NOMO-1 treated with dmso at 0.1 percent for 144 hours (cell line): Measurements from ENCODE around the gene TRIB2.

Experiments
- DNase-seq: peaks from one replicate; lab custom pipeline; 2025; ENCODE audit not compliant: unreplicated experiment; lab: John Stamatoyannopoulos, UW

Gene TRIB2

GRCh38 chr2:12697617-12698016, 19.1 kb upstream of the TRIB2 start:
- no peak for DNase-seq

DNA sequence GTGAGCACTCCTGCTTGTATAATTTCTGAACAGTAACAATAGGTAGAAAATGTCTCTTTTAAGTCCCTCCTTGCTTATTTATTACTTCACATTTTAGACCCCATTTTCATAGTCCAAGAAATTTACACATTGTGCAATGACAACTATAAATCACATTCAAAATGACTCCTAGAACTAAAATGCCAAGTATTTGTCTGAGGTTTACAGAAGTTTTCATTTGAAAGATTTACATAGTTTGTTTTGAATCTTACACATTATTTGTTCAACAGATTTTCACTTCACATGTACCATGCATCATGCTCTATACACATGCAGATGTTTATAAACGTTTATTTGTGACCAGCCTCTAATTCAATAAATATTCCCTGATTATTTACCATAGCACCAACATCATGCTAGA, 15.7 kb upstream of the TRIB2 start:
- no peak for DNase-seq

GRCh38 chr2:12701786-12702167, 15.0 kb upstream of the TRIB2 start:
- DNase-seq: no peak

DNA sequence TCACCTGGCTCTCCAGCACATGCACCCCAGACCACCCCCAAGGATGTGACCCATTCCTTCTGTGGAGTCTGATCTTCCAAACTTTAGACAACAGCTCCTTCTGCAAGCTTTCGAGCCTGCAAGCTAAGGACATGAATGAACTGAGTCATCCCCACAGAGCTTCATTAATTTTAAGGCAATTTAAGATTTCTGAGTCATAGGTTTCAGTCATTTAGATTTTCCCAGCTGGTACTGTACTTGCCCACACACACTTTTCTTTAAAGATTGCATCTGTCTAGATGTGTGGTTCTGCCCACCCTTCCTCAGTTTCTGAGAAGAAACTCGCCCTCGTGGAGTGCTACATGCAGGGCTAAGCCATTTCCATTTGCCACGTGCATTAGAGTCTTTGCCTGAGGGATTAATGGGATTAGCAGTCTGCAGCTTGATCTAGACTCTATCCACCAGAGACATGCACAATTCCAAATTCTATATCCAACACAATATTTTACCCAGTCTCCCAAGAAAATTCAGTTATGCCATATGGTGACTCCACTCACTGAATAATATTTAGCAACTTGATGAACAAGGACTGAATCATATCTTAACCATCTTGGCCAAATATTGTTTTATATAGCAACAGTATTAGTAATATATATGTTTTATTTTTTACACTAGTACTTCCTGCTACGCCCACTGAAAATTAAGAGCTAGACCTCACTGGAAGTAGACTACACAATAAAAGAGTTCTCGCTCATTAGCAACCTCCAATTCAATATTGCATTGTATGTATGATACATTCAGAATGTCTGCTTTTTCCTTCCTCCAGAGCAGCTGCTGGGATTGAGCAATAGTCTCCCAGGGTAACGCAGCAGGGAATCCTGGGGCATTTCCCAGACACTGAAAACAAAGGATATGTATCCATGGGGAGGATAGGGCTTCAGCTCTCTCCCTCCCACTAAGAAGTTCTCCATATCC, 14.3 kb upstream of the TRIB2 start:
- DNase-seq: no peak

DNA sequence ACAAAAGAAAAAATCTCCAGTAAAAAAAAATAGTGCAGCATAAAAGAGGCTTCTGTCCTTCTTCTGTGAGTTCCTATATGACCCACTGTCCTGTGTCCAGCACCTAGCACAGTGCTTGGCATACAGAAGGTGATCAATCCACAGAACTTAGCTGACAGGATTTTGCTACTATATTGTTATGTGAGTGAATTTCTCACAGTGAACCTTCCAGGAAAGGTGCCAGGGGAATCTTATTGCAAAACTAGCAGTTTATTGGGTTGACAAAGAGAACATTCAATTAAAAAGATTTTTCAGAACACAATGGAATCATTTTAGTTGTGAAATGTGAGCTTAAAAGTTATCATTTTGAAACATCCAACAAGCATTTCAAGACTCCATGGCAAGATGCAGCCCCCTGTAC, 12.4 kb upstream of the TRIB2 start:
- no peak for DNase-seq

DNA sequence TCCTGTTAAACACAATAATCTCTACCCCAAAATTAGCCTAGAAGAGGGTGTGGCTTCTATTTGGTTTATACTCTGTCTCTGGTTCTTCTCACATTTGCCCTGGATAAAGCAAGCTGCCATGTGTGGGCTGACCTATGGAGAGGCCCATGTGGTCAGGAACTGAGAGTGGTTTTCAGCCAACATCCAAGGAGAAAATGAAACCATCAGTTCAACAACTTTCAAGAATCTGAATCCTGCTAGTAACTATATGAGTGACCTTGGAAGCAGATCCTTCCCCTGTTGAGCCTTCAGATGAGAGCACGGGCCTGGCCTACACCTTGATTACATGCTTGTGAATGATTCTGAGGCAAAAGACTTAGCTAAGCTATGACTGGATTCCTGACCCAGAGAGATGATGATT, 11.5 kb upstream of the TRIB2 start:
- DNase-seq: no peak

GRCh38 chr2:12705742-12706141, 11.0 kb upstream of the TRIB2 start:
- DNase-seq: no peak

- DNase-seq: no peak
These were observed 8.1 kb upstream of the TRIB2 start for GRCh38 chr2:12708508-12709206.

DNA sequence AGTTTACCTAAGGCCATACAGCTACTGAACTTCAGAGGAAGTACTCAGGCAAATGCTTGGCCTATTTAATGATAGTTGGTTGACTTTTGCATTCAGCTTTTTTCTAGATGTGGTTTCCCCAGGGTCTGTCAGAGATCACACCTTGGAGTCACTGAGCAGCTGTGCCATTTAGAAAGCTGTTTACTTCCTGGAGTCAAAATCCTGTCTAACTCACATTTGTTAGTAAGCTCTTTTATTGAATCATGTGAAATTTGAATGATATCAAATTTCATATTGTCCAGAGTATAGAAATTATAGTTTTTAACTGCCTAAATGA, 7.6 kb upstream of the TRIB2 start:
- DNase-seq: no peak

DNA sequence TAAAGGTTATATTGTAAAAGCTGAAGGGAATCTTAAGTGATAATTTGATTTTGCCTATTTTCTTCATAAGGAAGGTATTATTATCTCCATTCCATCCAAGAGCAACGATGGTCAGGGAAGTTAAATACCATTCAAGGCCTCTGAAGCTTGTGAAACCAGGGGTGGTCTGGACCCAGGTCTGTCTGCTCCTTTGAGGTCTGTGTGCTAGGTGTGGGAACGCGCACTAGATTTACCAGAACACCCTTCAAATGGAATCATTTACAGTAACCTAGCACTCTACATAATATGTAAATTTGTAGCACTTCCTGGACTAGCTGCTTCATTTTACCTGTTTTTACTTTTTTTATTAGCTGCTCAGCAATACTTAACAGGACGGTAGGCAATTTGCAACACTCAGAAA, 6.4 kb upstream of the TRIB2 start:
- DNase-seq: no peak

DNA sequence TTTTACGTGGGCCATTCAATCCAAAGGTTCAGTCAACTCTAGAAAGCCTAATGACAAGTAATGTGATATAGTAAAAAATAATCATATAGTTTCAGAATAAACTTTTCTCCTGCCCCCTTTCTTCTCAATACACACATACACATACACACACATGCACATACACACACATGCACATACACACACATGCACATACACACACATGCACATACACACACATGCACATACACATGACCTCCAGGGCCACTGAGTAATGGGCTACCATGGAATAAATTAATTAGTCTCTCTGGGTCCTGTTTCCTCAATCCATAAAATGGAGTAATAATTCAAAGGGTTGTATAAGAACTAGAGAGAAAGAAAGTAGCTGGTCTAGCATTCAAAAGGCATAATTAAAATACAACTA, 5.4 kb upstream of the TRIB2 start:
- DNase-seq: no peak

- DNase-seq: no peak
These were observed 3.9 kb upstream of the TRIB2 start for GRCh38 chr2:12712881-12713280.

- DNase-seq: no peak
These were observed 2.1 kb upstream of the TRIB2 start for GRCh38 chr2:12714391-12715221.

DNA sequence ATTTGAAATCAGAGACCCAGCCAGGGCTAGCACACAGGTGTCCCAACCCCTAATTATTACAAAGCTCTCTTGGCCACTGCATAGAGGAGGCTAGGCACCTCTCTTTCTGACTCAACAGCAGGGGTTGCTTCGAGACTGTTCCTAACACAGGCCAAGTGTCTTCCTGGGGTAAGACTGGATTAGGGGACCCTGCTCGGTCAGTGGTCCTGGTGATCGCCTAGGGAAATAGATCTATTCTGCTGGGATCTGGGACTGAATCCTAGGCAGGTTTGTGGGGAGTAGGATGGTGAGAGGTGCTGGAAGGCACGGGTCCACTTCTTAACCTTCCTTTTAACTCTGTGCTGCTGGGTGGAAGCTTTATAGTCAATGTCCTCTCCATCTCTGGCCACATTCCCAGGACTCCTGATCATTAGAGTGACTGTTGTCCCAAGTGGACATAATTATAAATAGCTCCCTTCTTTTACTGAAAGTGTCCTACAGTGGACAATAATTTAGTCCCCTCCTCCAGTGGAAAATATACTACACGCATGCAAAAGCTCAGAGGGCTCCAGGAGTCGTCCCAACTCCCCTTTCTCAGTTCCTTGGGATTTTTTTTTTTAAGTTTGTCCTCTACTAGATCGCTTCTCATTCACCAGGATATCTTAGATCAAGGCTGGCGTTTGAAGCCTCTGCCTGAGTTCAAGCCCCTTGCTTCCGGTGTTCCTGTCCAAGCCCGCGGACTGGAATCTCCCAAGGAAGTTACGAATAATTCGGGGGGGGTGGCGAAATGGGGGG, 1.3 kb upstream of the TRIB2 start:
- no peak for DNase-seq

DNA sequence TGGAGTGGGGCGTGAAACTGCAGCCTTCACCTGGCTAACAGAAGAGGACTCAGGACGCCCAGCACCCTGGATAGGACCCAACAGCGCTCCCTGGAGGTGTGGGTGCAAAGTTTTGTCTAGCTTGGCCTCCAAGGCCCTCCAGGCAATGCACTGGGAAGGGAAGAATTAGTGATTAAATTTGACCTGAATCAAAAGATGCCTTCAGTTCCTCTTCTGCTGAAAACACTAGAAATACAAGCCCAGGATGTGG, 779 bp upstream of the TRIB2 start:
- peak; percentile 61 for DNase-seq

GRCh38 chr2:12717191-12718014, 667 bp downstream of the TRIB2 start:
- peak; percentile 33 for DNase-seq

DNA sequence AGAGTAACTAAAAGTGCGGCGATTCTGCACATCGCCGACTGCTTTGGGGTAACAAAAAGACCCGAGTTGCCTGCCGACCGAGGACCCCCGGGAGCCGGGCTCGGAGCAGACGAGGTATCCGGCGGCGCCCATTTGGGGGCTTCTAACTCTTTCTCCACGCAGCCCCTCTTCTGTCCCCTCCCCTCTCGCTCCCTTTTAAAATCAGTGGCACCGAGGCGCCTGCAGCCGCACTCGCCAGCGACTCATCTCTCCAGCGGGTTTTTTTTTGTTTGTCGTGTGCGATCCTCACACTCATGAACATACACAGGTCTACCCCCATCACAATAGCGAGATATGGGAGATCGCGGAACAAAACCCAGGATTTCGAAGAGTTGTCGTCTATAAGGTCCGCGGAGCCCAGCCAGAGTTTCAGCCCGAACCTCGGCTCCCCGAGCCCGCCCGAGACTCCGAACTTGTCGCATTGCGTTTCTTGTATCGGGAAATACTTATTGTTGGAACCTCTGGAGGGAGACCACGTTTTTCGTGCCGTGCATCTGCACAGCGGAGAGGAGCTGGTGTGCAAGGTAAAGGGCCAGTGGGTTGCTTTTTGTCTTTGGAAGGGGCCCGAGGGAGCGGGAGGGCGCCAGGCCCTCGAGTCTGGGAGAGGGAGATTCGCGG, 1.4 kb downstream of the TRIB2 start:
- DNase-seq: no peak

DNA sequence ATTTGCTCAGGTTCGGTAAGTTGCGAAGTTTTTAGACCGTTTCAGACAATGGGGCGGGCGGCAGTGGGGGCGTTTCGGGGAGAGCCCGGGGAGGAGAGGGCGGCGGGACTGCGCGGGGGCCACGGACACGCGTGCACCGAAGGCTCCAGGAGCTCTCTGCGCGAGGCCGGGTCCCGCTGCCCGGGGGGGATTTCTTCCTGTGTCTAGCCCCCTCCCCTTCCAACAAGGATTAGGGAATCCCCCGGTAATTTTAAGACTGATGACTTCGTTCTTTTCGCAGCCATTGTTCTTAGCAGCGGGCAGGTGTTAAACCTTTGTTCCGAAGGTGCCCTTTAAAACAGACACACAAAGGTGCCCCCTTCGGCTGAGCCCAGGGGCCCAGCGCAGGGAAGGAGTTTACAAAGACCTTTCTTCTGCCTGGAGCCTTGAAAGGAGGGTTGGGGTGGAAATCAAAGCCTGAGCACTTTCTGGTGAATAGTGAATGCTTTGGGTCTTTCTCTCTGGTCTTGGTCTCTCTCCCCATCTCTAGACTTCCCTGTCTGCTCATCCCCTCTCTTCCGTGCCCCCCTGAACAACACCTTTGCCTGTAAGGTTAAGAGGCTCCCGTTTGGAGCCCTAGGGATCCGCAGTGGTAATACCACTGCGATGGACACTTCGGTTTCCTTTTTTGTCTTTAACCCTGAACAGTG, 2.1 kb downstream of the TRIB2 start:
- DNase-seq: no peak
